Caco-2 (cell line): ENCODE measurements around the gene TOPAZ1. TPM values are rescaled to one million over a fixed set of nuclear protein-coding genes. Genes with fewer than 3 reads are reported as not detected.

ENCODE experiments used
- Bru-seq: library from RNA; stranded (reverse); fragments of 400-500 nt; gene quantifications from one replicate; lab custom pipeline; 2021; lab: Mats Ljungman, UMichigan
- BruChase-seq, 2 experiments: library from RNA; stranded (reverse); fragments of 400-500 nt; gene quantifications; one replicate each; lab custom pipeline; 2021; lab: Mats Ljungman, UMichigan
- BruUV-seq: library from RNA; stranded (reverse); fragments of 400-500 nt; replicated peaks from 2 replicates; lab custom pipeline; 2021; lab: Mats Ljungman, UMichigan
- CTCF ChIA-PET: fragments of 300-600 bp; sonication (Branson Sonifier 250); formaldehyde crosslinking; loops from one replicate; lab custom pipeline; 2022; ENCODE audit warnings: antibody characterized with exemption; lab: Charles Lee
- POLR2A ChIA-PET: fragments of 300-600 bp; sonication (Branson Sonifier 250); formaldehyde crosslinking; loops from one replicate; lab custom pipeline; 2022; ENCODE audit warnings: antibody characterized with exemption; lab: Charles Lee
- DNase-seq, 2 experiments: peaks; one replicate each; pipeline versions ENCODE4 v3.0.0 to v3.0.0-alpha.2; 2020 to 2022
- H3K27me3 ChIP-seq: replicated peaks from 2 replicates; pipeline ENCODE4 v1.6.0; 2011; ENCODE audit warnings: low read length; ENCODE audit not compliant: control insufficient read depth, insufficient read depth
- H3K36me3 ChIP-seq: 2 replicates; pipeline ENCODE4 v1.5.1; 2011; ENCODE audit warnings: low read length; ENCODE audit not compliant: control insufficient read depth, insufficient read depth
- H3K4me1 ChIP-seq: fragments of 250-450 bp; sonication (Bioruptor Pico); 2 replicates; pipeline ENCODE4 v1.5.1; 2020; ENCODE audit warnings: mild to moderate bottlenecking
- H3K4me3 ChIP-seq: 2 replicates; pipeline ENCODE4 v1.5.1; 2011; ENCODE audit warnings: low read depth, mild to moderate bottlenecking, control low read depth, low read length
- H3K9me3 ChIP-seq: fragments of 250-450 bp; sonication (Bioruptor Pico); 2 replicates; pipeline ENCODE4 v1.5.1; 2020; ENCODE audit warnings: mild to moderate bottlenecking, moderate library complexity
- H3K27ac Mint-ChIP-seq: one replicate; pipeline ENCODE4 v1.8.0; 2022; ENCODE audit warnings: mixed read lengths; ENCODE audit not compliant: unreplicated experiment
- H3K27me3 Mint-ChIP-seq: one replicate; pipeline ENCODE4 v1.8.0; 2022; ENCODE audit warnings: mixed read lengths; ENCODE audit not compliant: insufficient read depth, unreplicated experiment
- H3K36me3 Mint-ChIP-seq: one replicate; pipeline ENCODE4 v1.8.0; 2022; ENCODE audit warnings: mild to moderate bottlenecking, mixed read lengths; ENCODE audit not compliant: insufficient read depth, unreplicated experiment
- H3K4me1 Mint-ChIP-seq: one replicate; pipeline ENCODE4 v1.8.0; 2022; ENCODE audit warnings: low read depth, mixed read lengths; ENCODE audit not compliant: unreplicated experiment
- H3K4me3 Mint-ChIP-seq: one replicate; pipeline ENCODE4 v1.8.0; 2022; ENCODE audit warnings: mild to moderate bottlenecking, moderate library complexity, mixed read lengths; ENCODE audit not compliant: unreplicated experiment
- H3K9me3 Mint-ChIP-seq: one replicate; pipeline ENCODE4 v1.8.0; 2022; ENCODE audit warnings: mixed read lengths; ENCODE audit not compliant: unreplicated experiment
- intact Hi-C: fragments of 100-400 bp; cut with micrococcal nuclease; formaldehyde crosslinking; loops from one replicate; pipeline ENCODE4 v1.10.0; 2022; ENCODE audit not compliant: unreplicated experiment
- long read RNA-seq: library from polyadenylated mRNA; stranded (forward); transcript quantifications from one replicate; pipeline ENCODE4 v2.0.0, GENCODE V29; 2022
- total RNA-seq: library from RNA; stranded (reverse); gene quantifications from 2 replicates; pipeline ENCODE4 v1.2.3, GENCODE V29; 2022
- TF ChIP-seq, protein P1 (sequence below), 2 experiments: fragments of 200-600 bp in 1 of 2; IDR thresholded peaks; 1 replicate in 1 of 2; 2 replicates in 1 of 2; pipeline versions ENCODE4 v1.5.1 to v1.8.0; 2011 to 2022; ENCODE audit warnings: antibody characterized with exemption in 1 of 2, control low read depth in 1 of 2, inconsistent platforms in 1 of 2, low read depth in 1 of 2, low read length in 1 of 2, mild to moderate bottlenecking in 1 of 2, moderate library complexity in 1 of 2; ENCODE audit not compliant: insufficient read depth in 1 of 2, severe bottlenecking in 1 of 2, unreplicated experiment in 1 of 2

TOPAZ1 gene
- not detected in 2 replicates for total RNA-seq
- percentile 1 among the genes with signal in this experiment for Bru-seq, nascent RNA
- percentile 1 among the genes with signal in this experiment for BruChase-seq, experiment 1, labeled RNA remaining after a 2-hour chase
- not detected for BruChase-seq, experiment 2, labeled RNA remaining after a 6-hour chase
- long read RNA-seq: 0 reads

DNA sequence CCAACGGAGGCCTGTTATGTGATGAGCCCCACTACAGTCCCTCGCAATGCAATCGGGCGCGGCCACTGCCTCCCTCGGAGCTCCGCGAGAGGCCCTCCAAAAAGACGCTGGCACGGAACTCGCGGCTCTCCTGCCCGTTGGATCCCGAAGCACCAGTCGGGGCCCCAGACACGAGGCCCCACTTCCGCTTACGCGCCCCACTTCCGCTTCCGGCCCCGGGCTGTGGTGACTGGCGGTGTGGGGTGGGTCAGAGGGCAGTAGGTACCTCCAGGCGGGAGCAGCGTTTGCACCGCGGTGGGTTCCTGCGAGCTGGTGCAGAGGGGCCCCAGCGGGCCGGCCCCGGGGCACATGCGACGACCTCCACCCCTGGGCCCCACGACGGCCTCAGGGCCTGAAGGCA, at the start of gene TOPAZ1:
Gene TOPAZ1 (plus strand): TSS at position 181 of the 400 bp plus-strand sequence. CDS start 168 bp downstream, at position 349.
- CTCF ChIA-PET: no interaction called here
- TF ChIP-seq, protein P1, sequence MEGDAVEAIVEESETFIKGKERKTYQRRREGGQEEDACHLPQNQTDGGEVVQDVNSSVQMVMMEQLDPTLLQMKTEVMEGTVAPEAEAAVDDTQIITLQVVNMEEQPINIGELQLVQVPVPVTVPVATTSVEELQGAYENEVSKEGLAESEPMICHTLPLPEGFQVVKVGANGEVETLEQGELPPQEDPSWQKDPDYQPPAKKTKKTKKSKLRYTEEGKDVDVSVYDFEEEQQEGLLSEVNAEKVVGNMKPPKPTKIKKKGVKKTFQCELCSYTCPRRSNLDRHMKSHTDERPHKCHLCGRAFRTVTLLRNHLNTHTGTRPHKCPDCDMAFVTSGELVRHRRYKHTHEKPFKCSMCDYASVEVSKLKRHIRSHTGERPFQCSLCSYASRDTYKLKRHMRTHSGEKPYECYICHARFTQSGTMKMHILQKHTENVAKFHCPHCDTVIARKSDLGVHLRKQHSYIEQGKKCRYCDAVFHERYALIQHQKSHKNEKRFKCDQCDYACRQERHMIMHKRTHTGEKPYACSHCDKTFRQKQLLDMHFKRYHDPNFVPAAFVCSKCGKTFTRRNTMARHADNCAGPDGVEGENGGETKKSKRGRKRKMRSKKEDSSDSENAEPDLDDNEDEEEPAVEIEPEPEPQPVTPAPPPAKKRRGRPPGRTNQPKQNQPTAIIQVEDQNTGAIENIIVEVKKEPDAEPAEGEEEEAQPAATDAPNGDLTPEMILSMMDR (IDR thresholded peaks at IDR 0.05; ENCODE audit: insufficient read depth in 1 of 2, low read depth in 1 of 2, low read length in 1 of 2, severe bottlenecking in 1 of 2, unreplicated experiment in 1 of 2): no peak
- Histone ChIP-seq H3K4me1 (peaks cover 11% of the 10 kb centered on the region), H3K9me3 (no peaks in the 10 kb centered on the region), H3K4me3 (no peak within 1 kb of the TSS), H3K36me3 (no peaks in the 10 kb centered on the region), H3K27me3 (no peaks in the 10 kb centered on the region)
- Mint-ChIP-seq H3K4me3 (no peak within 1 kb of the TSS), H3K36me3 (no peaks in the 10 kb centered on the region), H3K27me3 (peaks cover 3% of the 10 kb centered on the region), H3K27ac (no peak within 1 kb of the TSS), H3K4me1 (peaks cover 8% of the 10 kb centered on the region), H3K9me3 (no peaks in the 10 kb centered on the region)
- no peak for DNase-seq
- no TSS peak for BruUV-seq
- intact Hi-C loops: no loop called here
- POLR2A ChIA-PET: no interaction called here

- no peaks in the 10 kb centered on the region for H3K36me3 Mint-ChIP-seq
- H3K27ac Mint-ChIP-seq: no peak overlapping the region
- no peaks in the 10 kb centered on the region for H3K36me3 ChIP-seq
- H3K9me3 Mint-ChIP-seq: no peaks in the 10 kb centered on the region
- H3K4me1 Mint-ChIP-seq: no peaks in the 10 kb centered on the region
- CTCF ChIA-PET: interaction anchor here (0.9 to 1.0 kb wide), 3 partner anchors 17 to 343 kb away, joined by 3 to 13 read pairs (median 3); no protein-coding TSS in a partner anchor
- intact Hi-C loops: loop anchor here (1.0 to 5.0 kb wide), 7 partner anchors 38 to 654 kb away; no protein-coding TSS in a partner anchor
- no peak overlapping the region for H3K4me3 ChIP-seq
- POLR2A ChIA-PET: no interaction called here
- TF ChIP-seq, protein P1 (IDR thresholded peaks at IDR 0.05; ENCODE audit: insufficient read depth in 1 of 2, low read depth in 1 of 2, low read length in 1 of 2, severe bottlenecking in 1 of 2, unreplicated experiment in 1 of 2): peak; percentile 78 to 82
- peaks cover 10% of the 10 kb centered on the region; the same call in 1 of the 2 replicates for H3K4me1 ChIP-seq
- H3K27me3 Mint-ChIP-seq: no peaks in the 10 kb centered on the region
- peaks cover 4% of the 10 kb centered on the region; the same call in 1 of the 2 replicates for H3K9me3 ChIP-seq
- no peak overlapping the region for H3K4me3 Mint-ChIP-seq
- H3K27me3 ChIP-seq: no peaks in the 10 kb centered on the region
- BruUV-seq: no TSS peak
- peak; percentile 63 to 79 for DNase-seq
Observed at GRCh38 chr3:44198284-44199269, 43.1 kb upstream of the TOPAZ1 start.

- TF ChIP-seq, protein P1 (IDR thresholded peaks at IDR 0.05; ENCODE audit: insufficient read depth in 1 of 2, low read depth in 1 of 2, low read length in 1 of 2, severe bottlenecking in 1 of 2, unreplicated experiment in 1 of 2): no peak
- Histone ChIP-seq H3K9me3 (no peaks in the 10 kb centered on the region), H3K4me3 (no peak overlapping the region), H3K27me3 (no peaks in the 10 kb centered on the region), H3K4me1 (peaks cover 27% of the 10 kb centered on the region), H3K36me3 (no peaks in the 10 kb centered on the region)
- peak; percentile 64 to 81 for DNase-seq
- Mint-ChIP-seq H3K4me3 (no peak overlapping the region), H3K4me1 (peaks cover 12% of the 10 kb centered on the region), H3K27ac (peak overlapping the region; percentile 85), H3K36me3 (no peaks in the 10 kb centered on the region), H3K27me3 (no peaks in the 10 kb centered on the region), H3K9me3 (no peaks in the 10 kb centered on the region)
- POLR2A ChIA-PET: no interaction called here
- CTCF ChIA-PET: interaction anchor here (0.5 to 1.1 kb wide), 4 partner anchors 30 to 351 kb away, joined by 3 read pairs; no protein-coding TSS in a partner anchor
- BruUV-seq: no TSS peak
- intact Hi-C loops: loop anchor here (1.0 to 2.0 kb wide), 2 partner anchors 28 to 31 kb away; no protein-coding TSS in a partner anchor
Observed at GRCh38 chr3:44206261-44206660, 35.4 kb upstream of the TOPAZ1 start.
